GM23338 (cell line): ENCODE results near the gene MPL. TPM values are rescaled to one million over a fixed set of nuclear protein-coding genes. Genes with fewer than 3 reads are reported as not detected.

ENCODE experiments used
- JUNB ChIP-seq: IDR thresholded peaks from one replicate; pipeline ENCODE4 v1.6.1; 2016; ENCODE audit warnings: antibody characterized with exemption; ENCODE audit not compliant: unreplicated experiment
- NANOG ChIP-seq: IDR thresholded peaks from 2 replicates; pipeline ENCODE4 v1.6.1; 2016; ENCODE audit warnings: antibody characterized with exemption, borderline replicate concordance
- POLR2AphosphoS5 ChIP-seq: IDR thresholded peaks from 2 replicates; pipeline ENCODE4 v1.6.1; 2016; ENCODE audit warnings: antibody characterized with exemption, low read depth
- ZNF114 ChIP-seq: fragments of 250-450 bp; sonication (Bioruptor Pico); IDR thresholded peaks from 2 replicates; pipeline ENCODE4 v1.5.0; 2020; ENCODE audit warnings: mild to moderate bottlenecking, moderate library complexity
- polyA plus RNA-seq: library from polyadenylated mRNA; unstranded; fragments of >200 nt; fragmentation: Nextera tagmentation; extraction: Ambion mirVana; gene quantifications from 2 replicates; pipeline ENCODE4 v1.2.1, GENCODE V29; 2016
- total RNA-seq: library from RNA; depleted of rRNA; stranded (reverse); fragments of >200 nt; shearing (Covaris generic); gene quantifications from 2 replicates; pipeline ENCODE4 v1.2.3, GENCODE V29; 2014
- TF ChIP-seq, protein P1 (sequence below): fragments of 250-450 bp; sonication (Bioruptor Pico); IDR thresholded peaks from 2 replicates; pipeline ENCODE4 v1.5.0; 2020; ENCODE audit warnings: mild to moderate bottlenecking, moderate library complexity
- TF ChIP-seq, protein P2 (sequence below): IDR thresholded peaks from one replicate; pipeline ENCODE4 v1.6.1; 2018; ENCODE audit warnings: antibody characterized with exemption; ENCODE audit not compliant: unreplicated experiment

The MPL gene
- total and polyA plus RNA-seq, 2 experiments from 2014 or later = not detected

DNA sequence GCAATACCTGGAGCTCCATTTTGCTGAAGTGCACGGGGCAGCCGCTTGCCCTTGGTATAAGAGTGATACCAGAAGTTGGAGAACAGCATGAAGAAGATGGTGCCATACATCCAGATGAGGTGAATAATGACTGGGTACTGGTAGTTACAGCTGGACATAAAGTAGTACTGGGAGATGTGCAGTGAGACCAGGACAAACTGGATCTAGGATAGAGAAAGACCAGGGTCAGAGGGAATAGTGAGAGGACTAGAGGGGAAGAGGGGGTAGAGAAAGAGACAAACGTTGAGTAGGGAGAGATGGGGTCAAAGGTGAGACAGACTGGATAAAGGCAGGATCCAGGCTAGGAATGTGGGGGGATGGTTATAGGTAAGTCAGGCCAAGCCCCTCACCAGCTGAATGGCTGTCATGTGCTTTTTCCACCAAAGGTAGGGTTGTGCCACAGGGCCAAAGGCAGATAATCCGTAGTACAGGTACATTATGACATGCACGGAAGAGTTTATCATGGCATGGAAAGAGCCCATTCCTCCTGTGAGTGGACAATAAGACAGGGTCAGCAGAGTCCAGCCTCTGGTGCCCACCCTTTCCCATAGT lies 26.4 kb downstream of the MPL start (continued):
- TF ChIP-seq, protein P1, sequence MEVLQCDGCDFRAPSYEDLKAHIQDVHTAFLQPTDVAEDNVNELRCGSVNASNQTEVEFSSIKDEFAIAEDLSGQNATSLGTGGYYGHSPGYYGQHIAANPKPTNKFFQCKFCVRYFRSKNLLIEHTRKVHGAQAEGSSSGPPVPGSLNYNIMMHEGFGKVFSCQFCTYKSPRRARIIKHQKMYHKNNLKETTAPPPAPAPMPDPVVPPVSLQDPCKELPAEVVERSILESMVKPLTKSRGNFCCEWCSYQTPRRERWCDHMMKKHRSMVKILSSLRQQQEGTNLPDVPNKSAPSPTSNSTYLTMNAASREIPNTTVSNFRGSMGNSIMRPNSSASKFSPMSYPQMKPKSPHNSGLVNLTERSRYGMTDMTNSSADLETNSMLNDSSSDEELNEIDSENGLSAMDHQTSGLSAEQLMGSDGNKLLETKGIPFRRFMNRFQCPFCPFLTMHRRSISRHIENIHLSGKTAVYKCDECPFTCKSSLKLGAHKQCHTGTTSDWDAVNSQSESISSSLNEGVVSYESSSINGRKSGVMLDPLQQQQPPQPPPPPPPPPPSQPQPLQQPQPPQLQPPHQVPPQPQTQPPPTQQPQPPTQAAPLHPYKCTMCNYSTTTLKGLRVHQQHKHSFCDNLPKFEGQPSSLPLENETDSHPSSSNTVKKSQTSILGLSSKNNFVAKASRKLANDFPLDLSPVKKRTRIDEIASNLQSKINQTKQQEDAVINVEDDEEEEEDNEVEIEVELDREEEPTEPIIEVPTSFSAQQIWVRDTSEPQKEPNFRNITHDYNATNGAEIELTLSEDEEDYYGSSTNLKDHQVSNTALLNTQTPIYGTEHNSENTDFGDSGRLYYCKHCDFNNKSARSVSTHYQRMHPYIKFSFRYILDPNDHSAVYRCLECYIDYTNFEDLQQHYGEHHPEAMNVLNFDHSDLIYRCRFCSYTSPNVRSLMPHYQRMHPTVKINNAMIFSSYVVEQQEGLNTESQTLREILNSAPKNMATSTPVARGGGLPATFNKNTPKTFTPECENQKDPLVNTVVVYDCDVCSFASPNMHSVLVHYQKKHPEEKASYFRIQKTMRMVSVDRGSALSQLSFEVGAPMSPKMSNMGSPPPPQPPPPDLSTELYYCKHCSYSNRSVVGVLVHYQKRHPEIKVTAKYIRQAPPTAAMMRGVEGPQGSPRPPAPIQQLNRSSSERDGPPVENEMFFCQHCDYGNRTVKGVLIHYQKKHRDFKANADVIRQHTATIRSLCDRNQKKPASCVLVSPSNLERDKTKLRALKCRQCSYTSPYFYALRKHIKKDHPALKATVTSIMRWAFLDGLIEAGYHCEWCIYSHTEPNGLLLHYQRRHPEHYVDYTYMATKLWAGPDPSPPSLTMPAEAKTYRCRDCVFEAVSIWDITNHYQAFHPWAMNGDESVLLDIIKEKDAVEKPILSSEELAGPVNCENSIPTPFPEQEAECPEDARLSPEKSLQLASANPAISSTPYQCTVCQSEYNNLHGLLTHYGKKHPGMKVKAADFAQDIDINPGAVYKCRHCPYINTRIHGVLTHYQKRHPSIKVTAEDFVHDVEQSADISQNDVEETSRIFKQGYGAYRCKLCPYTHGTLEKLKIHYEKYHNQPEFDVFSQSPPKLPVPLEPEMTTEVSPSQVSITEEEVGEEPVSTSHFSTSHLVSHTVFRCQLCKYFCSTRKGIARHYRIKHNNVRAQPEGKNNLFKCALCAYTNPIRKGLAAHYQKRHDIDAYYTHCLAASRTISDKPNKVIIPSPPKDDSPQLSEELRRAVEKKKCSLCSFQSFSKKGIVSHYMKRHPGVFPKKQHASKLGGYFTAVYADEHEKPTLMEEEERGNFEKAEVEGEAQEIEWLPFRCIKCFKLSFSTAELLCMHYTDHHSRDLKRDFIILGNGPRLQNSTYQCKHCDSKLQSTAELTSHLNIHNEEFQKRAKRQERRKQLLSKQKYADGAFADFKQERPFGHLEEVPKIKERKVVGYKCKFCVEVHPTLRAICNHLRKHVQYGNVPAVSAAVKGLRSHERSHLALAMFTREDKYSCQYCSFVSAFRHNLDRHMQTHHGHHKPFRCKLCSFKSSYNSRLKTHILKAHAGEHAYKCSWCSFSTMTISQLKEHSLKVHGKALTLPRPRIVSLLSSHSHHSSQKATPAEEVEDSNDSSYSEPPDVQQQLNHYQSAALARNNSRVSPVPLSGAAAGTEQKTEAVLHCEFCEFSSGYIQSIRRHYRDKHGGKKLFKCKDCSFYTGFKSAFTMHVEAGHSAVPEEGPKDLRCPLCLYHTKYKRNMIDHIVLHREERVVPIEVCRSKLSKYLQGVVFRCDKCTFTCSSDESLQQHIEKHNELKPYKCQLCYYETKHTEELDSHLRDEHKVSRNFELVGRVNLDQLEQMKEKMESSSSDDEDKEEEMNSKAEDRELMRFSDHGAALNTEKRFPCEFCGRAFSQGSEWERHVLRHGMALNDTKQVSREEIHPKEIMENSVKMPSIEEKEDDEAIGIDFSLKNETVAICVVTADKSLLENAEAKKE (CRISPR knock-in tag) = no peak
- TF ChIP-seq NANOG = no peak
- TF ChIP-seq ZNF114 = no peak
- no peak for TF ChIP-seq JUNB
- no peak; the same call in none of the 2 replicates for TF ChIP-seq POLR2AphosphoS5
- TF ChIP-seq, protein P2, sequence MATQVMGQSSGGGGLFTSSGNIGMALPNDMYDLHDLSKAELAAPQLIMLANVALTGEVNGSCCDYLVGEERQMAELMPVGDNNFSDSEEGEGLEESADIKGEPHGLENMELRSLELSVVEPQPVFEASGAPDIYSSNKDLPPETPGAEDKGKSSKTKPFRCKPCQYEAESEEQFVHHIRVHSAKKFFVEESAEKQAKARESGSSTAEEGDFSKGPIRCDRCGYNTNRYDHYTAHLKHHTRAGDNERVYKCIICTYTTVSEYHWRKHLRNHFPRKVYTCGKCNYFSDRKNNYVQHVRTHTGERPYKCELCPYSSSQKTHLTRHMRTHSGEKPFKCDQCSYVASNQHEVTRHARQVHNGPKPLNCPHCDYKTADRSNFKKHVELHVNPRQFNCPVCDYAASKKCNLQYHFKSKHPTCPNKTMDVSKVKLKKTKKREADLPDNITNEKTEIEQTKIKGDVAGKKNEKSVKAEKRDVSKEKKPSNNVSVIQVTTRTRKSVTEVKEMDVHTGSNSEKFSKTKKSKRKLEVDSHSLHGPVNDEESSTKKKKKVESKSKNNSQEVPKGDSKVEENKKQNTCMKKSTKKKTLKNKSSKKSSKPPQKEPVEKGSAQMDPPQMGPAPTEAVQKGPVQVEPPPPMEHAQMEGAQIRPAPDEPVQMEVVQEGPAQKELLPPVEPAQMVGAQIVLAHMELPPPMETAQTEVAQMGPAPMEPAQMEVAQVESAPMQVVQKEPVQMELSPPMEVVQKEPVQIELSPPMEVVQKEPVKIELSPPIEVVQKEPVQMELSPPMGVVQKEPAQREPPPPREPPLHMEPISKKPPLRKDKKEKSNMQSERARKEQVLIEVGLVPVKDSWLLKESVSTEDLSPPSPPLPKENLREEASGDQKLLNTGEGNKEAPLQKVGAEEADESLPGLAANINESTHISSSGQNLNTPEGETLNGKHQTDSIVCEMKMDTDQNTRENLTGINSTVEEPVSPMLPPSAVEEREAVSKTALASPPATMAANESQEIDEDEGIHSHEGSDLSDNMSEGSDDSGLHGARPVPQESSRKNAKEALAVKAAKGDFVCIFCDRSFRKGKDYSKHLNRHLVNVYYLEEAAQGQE = no peak
